Nephron progenitor cell (in vitro differentiated cells): ENCODE measurements around the gene WDR45.

Experiments used
- DNase-seq: peaks from one replicate; pipeline ENCODE4 v3.0.0; 2021
- H3K27ac Mint-ChIP-seq: 2 replicates; pipeline ENCODE4 v1.8.0; 2021; ENCODE audit warnings: mild to moderate bottlenecking, moderate library complexity, mixed read lengths
- H3K27me3 Mint-ChIP-seq: 2 replicates; pipeline ENCODE4 v1.8.0; 2021; ENCODE audit warnings: mild to moderate bottlenecking, low read depth, mixed read lengths; ENCODE audit not compliant: poor library complexity
- H3K36me3 Mint-ChIP-seq: 2 replicates; pipeline ENCODE4 v1.8.0; 2021; ENCODE audit warnings: low read depth, mixed read lengths
- H3K4me1 Mint-ChIP-seq: 2 replicates; pipeline ENCODE4 v1.8.0; 2021; ENCODE audit warnings: mixed read lengths
- H3K4me3 Mint-ChIP-seq: 2 replicates; pipeline ENCODE4 v1.8.0; 2021; ENCODE audit warnings: mild to moderate bottlenecking, moderate library complexity, mixed read lengths
- H3K9me3 Mint-ChIP-seq: 2 replicates; pipeline ENCODE4 v1.8.0; 2021; ENCODE audit warnings: mild to moderate bottlenecking, moderate library complexity, mixed read lengths
- TF ChIP-seq, protein P1 (sequence below): fragments of 200-600 bp; sonication (generic); IDR thresholded peaks from 2 replicates; pipeline ENCODE4 v1.5.0; 2021; ENCODE audit warnings: antibody characterized with exemption

The WDR45 gene

DNA sequence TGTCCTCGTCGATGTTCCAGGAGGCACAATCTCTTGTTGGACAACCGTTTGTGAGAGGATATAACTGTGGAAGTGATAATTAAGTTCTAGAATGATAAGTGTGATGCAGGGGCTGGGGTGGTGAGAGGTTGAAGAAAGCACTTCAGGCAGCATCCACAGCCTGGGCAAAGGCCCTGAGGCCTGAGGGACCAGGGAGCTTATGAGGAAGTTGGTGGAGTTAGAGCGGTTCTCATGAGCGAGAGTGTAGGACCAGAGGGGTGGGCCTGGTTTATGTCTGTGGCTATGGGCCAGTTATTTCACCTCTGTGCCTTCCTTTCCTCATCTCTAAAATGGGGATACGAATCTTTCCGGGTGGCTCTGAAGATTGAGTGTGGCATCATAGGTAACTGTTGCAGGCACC, 18.2 kb downstream of the WDR45 start:
- Mint-ChIP-seq H3K4me1 (peaks cover 5% of the 10 kb centered on the region), H3K27me3 (peaks cover 4% of the 10 kb centered on the region), H3K9me3 (peaks cover 51% of the 10 kb centered on the region), H3K4me3 (no peak overlapping the region), H3K36me3 (no peaks in the 10 kb centered on the region), H3K27ac (peak overlapping the region; percentile 16)
- DNase-seq: no peak
- TF ChIP-seq, protein P1, sequence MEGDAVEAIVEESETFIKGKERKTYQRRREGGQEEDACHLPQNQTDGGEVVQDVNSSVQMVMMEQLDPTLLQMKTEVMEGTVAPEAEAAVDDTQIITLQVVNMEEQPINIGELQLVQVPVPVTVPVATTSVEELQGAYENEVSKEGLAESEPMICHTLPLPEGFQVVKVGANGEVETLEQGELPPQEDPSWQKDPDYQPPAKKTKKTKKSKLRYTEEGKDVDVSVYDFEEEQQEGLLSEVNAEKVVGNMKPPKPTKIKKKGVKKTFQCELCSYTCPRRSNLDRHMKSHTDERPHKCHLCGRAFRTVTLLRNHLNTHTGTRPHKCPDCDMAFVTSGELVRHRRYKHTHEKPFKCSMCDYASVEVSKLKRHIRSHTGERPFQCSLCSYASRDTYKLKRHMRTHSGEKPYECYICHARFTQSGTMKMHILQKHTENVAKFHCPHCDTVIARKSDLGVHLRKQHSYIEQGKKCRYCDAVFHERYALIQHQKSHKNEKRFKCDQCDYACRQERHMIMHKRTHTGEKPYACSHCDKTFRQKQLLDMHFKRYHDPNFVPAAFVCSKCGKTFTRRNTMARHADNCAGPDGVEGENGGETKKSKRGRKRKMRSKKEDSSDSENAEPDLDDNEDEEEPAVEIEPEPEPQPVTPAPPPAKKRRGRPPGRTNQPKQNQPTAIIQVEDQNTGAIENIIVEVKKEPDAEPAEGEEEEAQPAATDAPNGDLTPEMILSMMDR: no peak

GRCh38 chrX:49060914-49061313, 18.8 kb downstream of the WDR45 start:
- H3K9me3 Mint-ChIP-seq: peaks cover 49% of the 10 kb centered on the region
- H3K27ac Mint-ChIP-seq: no peak overlapping the region
- peaks cover 4% of the 10 kb centered on the region for H3K27me3 Mint-ChIP-seq
- no peak for DNase-seq
- TF ChIP-seq, protein P1: no peak
- H3K36me3 Mint-ChIP-seq: no peaks in the 10 kb centered on the region
- H3K4me3 Mint-ChIP-seq: no peak overlapping the region
- H3K4me1 Mint-ChIP-seq: peaks cover 5% of the 10 kb centered on the region

DNA sequence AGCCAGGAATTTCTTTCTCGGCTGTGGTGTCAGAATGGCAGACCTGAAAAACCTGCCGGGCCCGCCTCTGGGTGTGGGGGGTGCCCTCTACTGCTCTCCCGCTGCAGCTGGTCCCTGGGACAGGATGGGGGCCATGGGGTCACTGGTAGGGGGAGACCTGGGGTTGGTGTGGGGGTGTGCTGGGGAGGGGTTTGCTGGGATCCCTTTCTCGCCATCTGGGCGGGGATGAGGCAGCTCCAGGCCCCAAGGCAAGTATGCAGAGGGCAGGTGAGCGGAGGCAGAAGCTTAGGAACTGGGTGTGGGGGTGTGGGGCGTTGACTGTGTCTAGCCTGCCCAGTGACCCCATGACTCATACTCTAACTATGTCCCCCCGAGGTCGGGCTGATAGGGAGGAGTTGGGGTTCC, 20.0 kb downstream of the WDR45 start:
- TF ChIP-seq, protein P1: no peak
- Mint-ChIP-seq H3K4me1 (peaks cover 11% of the 10 kb centered on the region), H3K27me3 (peaks cover 4% of the 10 kb centered on the region), H3K27ac (no peak overlapping the region), H3K36me3 (peaks cover 10% of the 10 kb centered on the region), H3K4me3 (no peak overlapping the region), H3K9me3 (peaks cover 55% of the 10 kb centered on the region)
- DNase-seq: no peak

GRCh38 chrX:49059201-49059600, 20.5 kb downstream of the WDR45 start:
- no peak overlapping the region for H3K27ac Mint-ChIP-seq
- no peak for DNase-seq

DNA sequence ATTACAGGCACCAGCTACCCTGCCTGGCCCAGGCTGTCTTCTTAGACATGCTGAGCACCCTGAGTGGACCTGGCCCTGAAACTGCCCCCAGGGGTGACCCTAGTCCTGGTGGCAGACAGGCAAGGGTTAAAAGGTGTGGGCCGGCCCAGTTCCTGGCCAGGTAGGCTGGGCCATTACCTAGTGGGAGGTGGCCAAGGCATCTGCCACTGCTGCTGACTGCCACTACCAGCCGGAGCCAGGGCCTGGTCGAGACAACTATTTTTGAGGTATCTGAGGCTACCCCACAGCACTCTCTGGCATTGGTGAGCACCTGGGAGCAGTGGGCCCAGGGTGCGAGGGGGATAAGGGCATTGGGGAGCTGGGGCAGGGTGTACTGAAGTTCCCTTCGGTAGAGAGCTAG, 20.9 kb downstream of the WDR45 start, which contains the start of gene CCDC120:
Gene CCDC120 (plus strand): TSS at position 206 of the 400 bp plus-strand sequence. CDS start 3,043 bp downstream, outside the sequence.
- Mint-ChIP-seq H3K9me3 (peaks cover 62% of the 10 kb centered on the region), H3K4me3 (no peak within 1 kb of the TSS), H3K4me1 (peaks cover 19% of the 10 kb centered on the region), H3K27ac (no peak within 1 kb of the TSS), H3K36me3 (peaks cover 16% of the 10 kb centered on the region), H3K27me3 (peaks cover 4% of the 10 kb centered on the region)
- DNase-seq: no peak
- TF ChIP-seq, protein P1: no peak

More at GRCh38 chrX:49059201-49059600, 20.5 kb downstream of the WDR45 start:
- H3K9me3 Mint-ChIP-seq: peaks cover 58% of the 10 kb centered on the region
- H3K27me3 Mint-ChIP-seq: peaks cover 4% of the 10 kb centered on the region
- no peak overlapping the region for H3K4me3 Mint-ChIP-seq
- TF ChIP-seq, protein P1: no peak
- H3K4me1 Mint-ChIP-seq: peaks cover 15% of the 10 kb centered on the region
- peaks cover 14% of the 10 kb centered on the region for H3K36me3 Mint-ChIP-seq

- Mint-ChIP-seq H3K36me3 (peaks cover 16% of the 10 kb centered on the region), H3K27me3 (peaks cover 3% of the 10 kb centered on the region), H3K27ac (no peak overlapping the region), H3K4me3 (peak overlapping the region; percentile 87), H3K9me3 (peaks cover 63% of the 10 kb centered on the region), H3K4me1 (peaks cover 23% of the 10 kb centered on the region)
- DNase-seq: no peak
- TF ChIP-seq, protein P1: no peak
Observed at GRCh38 chrX:49054073-49054762, 25.5 kb downstream of the WDR45 start.
